IMR-90 (cell line): Measurements from ENCODE around the gene TMEM106A.

Experiments
- BHLHE40 ChIP-seq: fragments of 150-350 bp; IDR thresholded peaks from 2 replicates; pipeline ENCODE4 v1.6.1; 2016; ENCODE audit warnings: mild to moderate bottlenecking, low read depth, low read length
- CEBPB ChIP-seq: IDR thresholded peaks from 2 replicates; pipeline ENCODE4 v1.6.1; 2012; ENCODE audit warnings: low read depth, low read length, improper control_type of control experiment
- CHD1 ChIP-seq: IDR thresholded peaks from 2 replicates; pipeline ENCODE4 v1.6.1; 2012; ENCODE audit warnings: low read depth, low read length, improper control_type of control experiment
- CTCF ChIP-seq: conservative IDR thresholded peaks from 2 replicates; pipeline ENCODE4 v1.5.1; 2012; ENCODE audit warnings: mild to moderate bottlenecking, low read depth, low read length, improper control_type of control experiment
- ELK1 ChIP-seq: fragments of 150-350 bp; IDR thresholded peaks from 2 replicates; pipeline ENCODE4 v1.6.1; 2016; ENCODE audit warnings: low read depth, mild to moderate bottlenecking, low read length, moderate library complexity, borderline replicate concordance
- FOS ChIP-seq: fragments of 150-350 bp; IDR thresholded peaks from 2 replicates; pipeline ENCODE4 v1.6.1; 2016; ENCODE audit warnings: low read depth, low read length
- MAFK ChIP-seq: IDR thresholded peaks from 2 replicates; pipeline ENCODE4 v1.6.1; 2012; ENCODE audit warnings: low read depth, low read length, improper control_type of control experiment
- POLR2A ChIP-seq: IDR thresholded peaks from 2 replicates; pipeline ENCODE4 v1.6.1; 2012; ENCODE audit warnings: mild to moderate bottlenecking, low read depth, low read length
- RAD21 ChIP-seq: IDR thresholded peaks from 2 replicates; pipeline ENCODE4 v1.6.1; 2012; ENCODE audit warnings: low read length, improper control_type of control experiment
- RCOR1 ChIP-seq: IDR thresholded peaks from 2 replicates; pipeline ENCODE4 v1.6.1; 2012; ENCODE audit warnings: mild to moderate bottlenecking, low read length, improper control_type of control experiment; ENCODE audit not compliant: insufficient replicate concordance
- RFX5 ChIP-seq: IDR thresholded peaks from 2 replicates; pipeline ENCODE4 v1.8.0; 2012; ENCODE audit warnings: low read depth, mild to moderate bottlenecking, low read length, moderate library complexity
- SMC3 ChIP-seq: fragments of 150-350 bp; IDR thresholded peaks from 2 replicates; pipeline ENCODE4 v1.6.1; 2016; ENCODE audit warnings: low read depth, mild to moderate bottlenecking, antibody characterized with exemption, low read length, moderate library complexity
- USF2 ChIP-seq: fragments of 150-350 bp; IDR thresholded peaks from 2 replicates; pipeline ENCODE4 v1.6.1; 2017; ENCODE audit warnings: mild to moderate bottlenecking, antibody characterized with exemption, low read length, low read depth

- TF ChIP-seq CTCF (peak; percentile 37), RAD21 (no peak), POLR2A (0 out of 2 replicates have a peak, but pooled peaks have one; percentile 1), BHLHE40 (peak; percentile 17; the same call in 1 of the 2 replicates), CEBPB (peak; percentile 56; the same call in 1 of the 2 replicates), USF2 (no peak), RCOR1 (no peak), RFX5 (no peak), CHD1 (no peak), MAFK (no peak; the same call in 1 of the 2 replicates), ELK1 (no peak), SMC3 (peak; percentile 18; the same call in 1 of the 2 replicates), FOS (no peak)
Observed at GRCh38 chr17:43171586-43172487, 39.8 kb upstream of the TMEM106A start.
